HFF-Myc (cell line): ENCODE data around the gene CCDC47.
A peak's percentile ranks its signal among the peaks of the same experiment; 100 is the strongest.
"Not testable (repeated sequence)": the region's sequence is repeated elsewhere in the genome, so short reads cannot be mapped to it uniquely, and the experiment has no call there.

Source experiments
- DNase-seq: peaks from one replicate; pipeline ENCODE4 v3.0.0-alpha.2; 2011; ENCODE audit warnings: low read depth; ENCODE audit errors: extremely low read depth
- H3K4me3 ChIP-seq: replicated peaks from 2 replicates; pipeline ENCODE4 v1.5.1; 2011; ENCODE audit warnings: low read depth, mild to moderate bottlenecking, control low read depth, low read length
- TF ChIP-seq, protein P1 (sequence below): IDR thresholded peaks from 2 replicates; pipeline ENCODE4 v1.5.1; 2012; ENCODE audit warnings: mild to moderate bottlenecking, low read depth, low read length, control low read depth; ENCODE audit errors: missing control alignments

CCDC47 gene

DNA sequence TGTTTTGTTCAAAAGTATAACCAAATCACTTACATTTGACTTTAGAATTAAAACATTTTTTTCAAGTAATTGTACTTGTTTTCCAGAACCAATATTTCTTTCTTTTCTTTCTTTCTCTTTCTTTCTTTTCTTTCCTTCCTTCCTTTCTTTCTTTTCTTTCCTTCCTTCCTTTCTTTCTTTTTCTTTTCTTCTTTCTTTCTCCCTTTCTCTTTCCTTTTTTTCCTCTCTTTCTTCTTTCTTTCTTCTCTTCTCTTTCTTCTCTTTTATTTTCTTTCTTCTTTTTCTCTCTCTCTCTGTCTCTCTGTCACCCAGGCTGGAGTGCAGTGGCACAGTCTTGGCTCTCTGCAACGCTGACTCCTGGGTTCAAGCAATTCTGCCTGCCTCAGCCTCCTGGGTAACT lies 27.4 kb upstream of the CCDC47 start:
- TF ChIP-seq, protein P1, sequence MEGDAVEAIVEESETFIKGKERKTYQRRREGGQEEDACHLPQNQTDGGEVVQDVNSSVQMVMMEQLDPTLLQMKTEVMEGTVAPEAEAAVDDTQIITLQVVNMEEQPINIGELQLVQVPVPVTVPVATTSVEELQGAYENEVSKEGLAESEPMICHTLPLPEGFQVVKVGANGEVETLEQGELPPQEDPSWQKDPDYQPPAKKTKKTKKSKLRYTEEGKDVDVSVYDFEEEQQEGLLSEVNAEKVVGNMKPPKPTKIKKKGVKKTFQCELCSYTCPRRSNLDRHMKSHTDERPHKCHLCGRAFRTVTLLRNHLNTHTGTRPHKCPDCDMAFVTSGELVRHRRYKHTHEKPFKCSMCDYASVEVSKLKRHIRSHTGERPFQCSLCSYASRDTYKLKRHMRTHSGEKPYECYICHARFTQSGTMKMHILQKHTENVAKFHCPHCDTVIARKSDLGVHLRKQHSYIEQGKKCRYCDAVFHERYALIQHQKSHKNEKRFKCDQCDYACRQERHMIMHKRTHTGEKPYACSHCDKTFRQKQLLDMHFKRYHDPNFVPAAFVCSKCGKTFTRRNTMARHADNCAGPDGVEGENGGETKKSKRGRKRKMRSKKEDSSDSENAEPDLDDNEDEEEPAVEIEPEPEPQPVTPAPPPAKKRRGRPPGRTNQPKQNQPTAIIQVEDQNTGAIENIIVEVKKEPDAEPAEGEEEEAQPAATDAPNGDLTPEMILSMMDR, result no peak
- no peak overlapping the region for H3K4me3 ChIP-seq
- DNase-seq, result no peak

DNA sequence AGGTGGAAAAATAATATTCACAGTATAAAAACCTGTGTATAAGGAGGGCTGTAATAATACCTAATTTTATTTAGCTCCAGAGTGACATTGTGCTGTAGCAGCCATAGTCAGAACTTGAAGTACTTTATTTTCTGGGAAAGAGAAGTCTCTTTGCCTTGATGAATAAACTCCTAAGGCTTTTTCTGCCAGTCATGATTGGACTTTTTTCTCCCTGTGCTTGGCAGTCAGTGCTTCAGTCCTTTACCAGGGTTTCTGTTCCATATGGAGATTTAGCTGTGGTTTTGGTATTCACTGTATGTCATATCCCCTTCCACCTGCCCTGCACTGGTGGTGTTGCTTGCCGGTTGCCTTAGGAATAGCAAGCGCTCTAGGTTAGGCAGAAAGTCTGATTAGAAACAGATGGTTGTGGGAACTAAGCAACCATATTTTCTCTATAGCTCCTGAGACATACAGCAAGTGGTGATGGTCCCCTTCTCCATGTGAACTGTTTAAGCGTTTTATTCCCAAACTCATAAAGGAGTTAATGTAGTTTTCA lies 25.2 kb upstream of the CCDC47 start:
- peak; percentile 60 for DNase-seq
- H3K4me3 ChIP-seq, result no peak overlapping the region
- TF ChIP-seq, protein P1, result no peak

DNA sequence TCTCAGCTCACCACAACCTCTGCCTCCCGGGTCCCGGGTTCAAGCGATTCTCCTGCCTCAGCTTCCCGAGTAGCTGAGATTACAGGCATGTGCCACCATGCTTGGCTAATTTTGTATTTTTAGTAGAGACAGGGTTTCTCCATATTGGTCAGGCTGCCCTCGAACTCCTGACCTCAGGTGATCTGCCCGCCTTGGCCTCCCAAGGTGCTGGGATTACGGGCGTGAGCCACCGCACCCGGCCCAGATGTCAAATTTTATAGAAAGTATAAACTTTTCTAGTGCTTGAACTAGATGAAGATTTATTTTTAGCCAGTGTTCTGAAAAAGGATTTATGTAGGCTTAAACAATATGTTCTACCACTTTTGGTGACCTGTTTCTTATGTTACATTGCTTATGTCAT lies 23.0 kb upstream of the CCDC47 start:
- H3K4me3 ChIP-seq, result not testable (repeated sequence)

DNA sequence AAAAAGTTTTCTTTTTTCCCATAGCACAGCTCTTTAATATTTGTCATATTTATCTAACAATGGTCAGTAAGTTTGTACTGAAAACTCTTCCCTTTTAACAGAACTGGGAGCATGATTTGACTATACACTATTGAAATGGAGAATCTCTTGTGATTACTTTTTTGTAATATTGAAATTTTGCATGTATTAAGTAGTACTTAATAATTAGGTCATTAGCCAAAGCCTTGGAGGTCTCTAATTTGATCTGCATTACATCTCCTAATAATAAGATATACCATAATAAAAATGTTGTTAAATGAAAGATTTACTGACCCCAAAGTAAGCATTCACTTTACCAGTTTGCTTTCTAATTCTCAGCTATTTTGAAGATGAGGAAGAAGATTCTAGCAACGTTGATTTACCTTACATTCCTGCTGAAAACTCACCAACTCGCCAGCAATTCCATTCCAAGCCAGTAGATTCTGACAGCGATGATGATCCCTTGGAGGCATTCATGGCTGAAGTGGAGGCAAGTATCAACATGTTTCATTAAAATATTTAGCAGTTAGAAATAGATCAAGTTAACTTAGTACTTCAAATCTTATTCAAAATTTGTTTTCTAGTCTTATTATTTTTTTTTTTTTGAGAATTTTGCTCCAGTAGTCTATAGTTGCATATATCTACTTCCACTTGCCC lies 18.8 kb upstream of the CCDC47 start:
- TF ChIP-seq, protein P1, result no peak
- no peak for DNase-seq
- no peak overlapping the region for H3K4me3 ChIP-seq

More for the DNA sequence above, 23.0 kb upstream of the CCDC47 start:
- DNase-seq, result not testable (repeated sequence)

DNA sequence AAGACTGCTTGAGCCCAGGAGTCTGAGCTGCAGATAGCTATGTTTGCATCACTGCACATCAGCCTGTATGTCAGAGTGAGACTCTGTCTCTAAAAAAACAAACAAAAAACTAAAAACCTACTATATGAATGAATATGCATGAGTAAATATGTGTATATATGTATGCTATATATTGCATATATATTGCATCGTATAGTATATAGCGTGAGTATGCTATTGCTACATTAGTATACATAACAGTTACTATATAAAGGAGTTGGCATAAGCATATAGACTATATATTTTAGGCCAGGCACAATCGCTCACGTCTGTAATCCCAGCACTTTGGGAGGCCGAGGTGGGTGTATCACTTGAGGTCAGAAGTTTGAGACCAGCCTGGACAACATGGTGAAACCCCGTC lies 16.7 kb upstream of the CCDC47 start:
- DNase-seq, result no peak
- TF ChIP-seq, protein P1, result no peak
- H3K4me3 ChIP-seq, result no peak overlapping the region

DNA sequence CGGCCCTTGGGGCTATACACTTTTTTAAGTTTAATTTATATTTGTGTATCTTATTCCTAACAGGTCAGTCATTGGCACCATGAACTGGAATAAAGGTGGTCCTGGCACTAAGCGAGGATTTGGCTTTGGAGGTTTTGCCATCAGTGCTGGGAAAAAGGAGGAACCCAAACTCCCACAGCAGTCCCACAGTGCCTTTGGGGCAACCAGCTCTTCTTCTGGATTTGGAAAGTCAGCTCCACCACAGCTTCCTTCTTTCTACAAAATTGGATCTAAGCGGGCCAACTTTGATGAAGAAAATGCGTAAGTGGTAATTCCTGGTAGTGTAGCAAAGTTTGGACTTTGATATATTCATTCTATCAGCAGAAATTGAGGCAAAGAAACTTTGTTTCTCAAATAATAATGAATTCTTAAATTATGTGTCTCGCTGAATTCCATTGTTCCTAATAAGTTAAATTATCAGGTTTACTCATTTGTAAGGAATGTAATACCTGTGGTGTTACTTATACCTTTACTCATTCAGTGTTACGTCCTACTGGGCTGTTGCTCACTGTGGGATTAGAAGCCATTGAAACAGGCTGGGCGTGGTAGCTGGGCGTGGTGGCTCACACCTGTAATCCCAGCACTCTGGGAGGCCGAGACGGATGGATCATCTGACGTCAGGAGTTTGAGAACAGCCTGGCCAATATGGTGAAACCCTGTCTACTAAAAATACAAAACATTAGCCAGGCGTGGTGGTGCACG lies 13.7 kb upstream of the CCDC47 start:
- H3K4me3 ChIP-seq, result no peak overlapping the region
- TF ChIP-seq, protein P1, result no peak
- DNase-seq, result no peak

DNA sequence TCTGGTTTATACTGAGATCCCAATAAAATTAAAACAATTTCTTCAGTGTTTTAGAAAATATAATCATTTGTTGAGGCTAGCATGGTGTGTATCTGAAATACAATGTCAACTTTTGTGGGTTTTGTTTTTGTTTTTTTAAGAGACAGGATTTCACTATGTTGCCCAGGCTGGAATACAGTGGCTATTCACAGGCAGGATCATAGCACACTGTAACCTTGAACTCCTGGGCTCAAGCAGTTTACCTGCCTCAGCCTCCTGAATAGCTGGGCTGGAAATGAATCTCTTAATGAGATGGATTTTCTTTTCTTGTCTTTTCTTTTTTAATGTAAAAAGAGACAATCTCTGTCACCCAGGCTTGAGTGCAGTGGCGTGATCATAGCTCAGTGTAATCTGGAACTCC lies 12.7 kb upstream of the CCDC47 start:
- H3K4me3 ChIP-seq, result no peak overlapping the region
- TF ChIP-seq, protein P1, result no peak
- no peak for DNase-seq
